ENCODE results near the gene TSPEAR. TPM values are rescaled to one million over a fixed set of nuclear protein-coding genes. Genes with fewer than 3 reads are reported as not detected.
A peak's percentile ranks its signal among the peaks of the same experiment; 100 is the strongest.
"Not testable (repeated sequence)": the region's sequence is repeated elsewhere in the genome, so short reads cannot be mapped to it uniquely, and the experiment has no call there.

TSPEAR gene
- total and polyA plus RNA-seq, 2 of the 13 experiments (the other 11 are each of a cell fraction or from before 2014, with no cell fraction given), result 0.07 to 0.32 TPM

GRCh38 chr21:44697172-44697810 lies 14.1 kb downstream of the TSPEAR start, which contains the start of gene KRTAP10-12:
TSS of gene KRTAP10-12 (plus strand) at chr21:44697172. CDS start at chr21:44697202, 30 bp downstream.
- CTCF ChIA-PET (ENCODE audit: low intra/inter-chr PET ratio, low total read pairs); POLR2A ChIA-PET; in situ Hi-C loops (cut with HindIII; ENCODE audit: extremely low pct_ligation_motif_present, low pct_unique_long_range_greater_than_20kb); DNase-seq (ENCODE audit: low spot score); H4K20me1 ChIP-seq (ENCODE audit: insufficient read depth, low read length); H3K79me2 ChIP-seq (ENCODE audit: insufficient read depth, low read length); FAIRE-seq; H2AFZ ChIP-seq (ENCODE audit: low read length); H3K27me3 ChIP-seq (ENCODE audit: control insufficient read depth in 1 of 2, insufficient read depth in 2 of 2, low read length in 2 of 2); ATAC-seq; BruUV-seq (replicated peaks); H3K36me3 ChIP-seq (replicated peaks in 1 of 2; ENCODE audit: control insufficient read depth in 1 of 2, insufficient read depth in 2 of 2, low read length in 2 of 2): not testable (repeated sequence)
- H3K4me1 ChIP-seq (ENCODE audit: insufficient read depth, low read length), result peaks cover 72% of the 10 kb centered on the region
- peaks cover 16% of the 10 kb centered on the region for H3K9me3 ChIP-seq (ENCODE audit: low read length)
- peak within 1 kb of the TSS; percentile 40 for H3K9ac ChIP-seq (ENCODE audit: insufficient read depth, low read depth, low read length)
- peak; percentile 99 for TF ChIP-seq ZMYM3 (CRISPR knock-in tag; IDR thresholded peaks at IDR 0.05)
- 0 out of 2 replicates have a peak, but pooled peaks have one; percentile 29 for TF ChIP-seq THAP8 (CRISPR knock-in tag; IDR thresholded peaks at IDR 0.05; ENCODE audit: borderline replicate concordance)
- TF ChIP-seq ZNF776 (CRISPR knock-in tag; IDR thresholded peaks at IDR 0.05), result 0 out of 2 replicates have a peak, but pooled peaks have one; percentile 40
- 0 out of 2 replicates have a peak, but pooled peaks have one; percentile 42 for TF ChIP-seq HIVEP1 (CRISPR knock-in tag; IDR thresholded peaks at IDR 0.05)
- TF ChIP-seq ZNF333 (CRISPR knock-in tag; IDR thresholded peaks at IDR 0.05; ENCODE audit: borderline replicate concordance), result 0 out of 2 replicates have a peak, but pooled peaks have one; percentile 25
- TF ChIP-seq ZFP91 (CRISPR knock-in tag; IDR thresholded peaks at IDR 0.05; ENCODE audit: borderline replicate concordance), result 0 out of 2 replicates have a peak, but pooled peaks have one; percentile 48
- TF ChIP-seq ZNF296 (CRISPR knock-in tag; conservative IDR thresholded peaks at IDR 0.05), result 0 out of 2 replicates have a peak, but pooled peaks have one; percentile 61
- peak; percentile 86 for TF ChIP-seq ZNF768 (CRISPR knock-in tag; IDR thresholded peaks at IDR 0.05)
- peak; percentile 43; the same call in 1 of the 2 replicates for TF ChIP-seq ATF7-NPFF (CRISPR knock-in tag; IDR thresholded peaks at IDR 0.05; ENCODE audit: low read depth)
- TF ChIP-seq CHCHD3 (CRISPR knock-in tag; IDR thresholded peaks at IDR 0.05), result 0 out of 2 replicates have a peak, but pooled peaks have one; percentile 50
- peak; percentile 66; the same call in 1 of the 2 replicates for TF ChIP-seq ADNP (CRISPR knock-in tag; IDR thresholded peaks at IDR 0.05)
- H3K4me2 ChIP-seq (ENCODE audit: low read depth, low read length), result peak within 1 kb of the TSS; percentile 80
- WGBS (ENCODE audit: low lambda C conversion rate), result 66% methylated on average over 12 of the region's 21 CpGs
- H3K27ac ChIP-seq (ENCODE audit: extremely low read length, insufficient read depth, low read length), result peak within 1 kb of the TSS; percentile 35
- peak within 1 kb of the TSS; percentile 40 to 68 (median 44); a peak in 5 of 6 replicates for H3K4me3 ChIP-seq (replicated peaks in 1 of 3; ENCODE audit: insufficient read depth in 1 of 3, low read depth in 2 of 3, low read length in 3 of 3)
- intact Hi-C loops (cut with micrococcal nuclease; ENCODE audit: unreplicated experiment), result loop anchor here (10.0 kb wide), 1 partner anchor 62 kb away; the partner anchor contains the start of gene KRTAP10-10
